ENCODE results near the gene FRMPD3.

Gene FRMPD3

DNA sequence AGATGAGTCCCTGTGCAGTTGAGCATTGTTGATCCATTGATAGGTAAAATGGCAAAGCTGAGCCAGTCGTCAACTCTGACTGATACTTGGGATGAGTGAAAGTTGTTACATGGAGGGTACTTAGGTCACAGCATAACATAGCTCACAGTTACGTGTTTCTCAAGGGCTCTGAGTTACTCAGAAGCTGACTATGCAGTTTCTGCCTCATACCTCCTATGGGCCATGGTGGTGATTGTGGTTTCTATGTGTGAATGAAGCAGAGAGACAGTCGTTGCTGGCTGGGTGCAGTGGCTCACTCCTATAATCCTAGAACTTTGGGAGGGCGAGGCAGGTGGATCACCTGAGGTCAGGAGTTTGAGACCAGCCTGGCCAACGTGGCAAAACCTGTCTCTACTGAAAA is 30.8 kb downstream of the FRMPD3 start:
- DNase-seq (ENCODE audit: low read depth in 2 of 2): no peak

DNA sequence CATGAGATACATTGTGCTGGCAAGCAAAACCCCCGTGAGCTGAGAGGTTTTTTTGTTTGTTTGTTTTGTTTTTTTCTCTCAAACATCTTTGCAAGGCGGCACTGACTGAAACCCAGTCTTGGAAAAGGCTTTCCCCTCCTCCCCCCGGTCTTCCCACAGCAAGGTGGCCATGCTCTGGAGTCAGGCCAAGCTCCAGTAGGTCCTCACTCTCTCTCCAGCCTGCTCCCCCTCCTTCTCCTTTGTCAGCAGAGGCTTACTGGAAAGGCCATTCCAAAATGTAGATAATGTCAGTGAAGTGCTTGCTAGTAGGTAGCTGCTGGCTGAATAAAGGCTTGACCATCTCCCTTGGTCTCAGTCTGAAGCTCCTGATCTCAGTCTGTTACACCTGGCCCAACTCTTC is 32.6 kb downstream of the FRMPD3 start:
- no peak for DNase-seq (ENCODE audit: low read depth in 2 of 2)

DNA sequence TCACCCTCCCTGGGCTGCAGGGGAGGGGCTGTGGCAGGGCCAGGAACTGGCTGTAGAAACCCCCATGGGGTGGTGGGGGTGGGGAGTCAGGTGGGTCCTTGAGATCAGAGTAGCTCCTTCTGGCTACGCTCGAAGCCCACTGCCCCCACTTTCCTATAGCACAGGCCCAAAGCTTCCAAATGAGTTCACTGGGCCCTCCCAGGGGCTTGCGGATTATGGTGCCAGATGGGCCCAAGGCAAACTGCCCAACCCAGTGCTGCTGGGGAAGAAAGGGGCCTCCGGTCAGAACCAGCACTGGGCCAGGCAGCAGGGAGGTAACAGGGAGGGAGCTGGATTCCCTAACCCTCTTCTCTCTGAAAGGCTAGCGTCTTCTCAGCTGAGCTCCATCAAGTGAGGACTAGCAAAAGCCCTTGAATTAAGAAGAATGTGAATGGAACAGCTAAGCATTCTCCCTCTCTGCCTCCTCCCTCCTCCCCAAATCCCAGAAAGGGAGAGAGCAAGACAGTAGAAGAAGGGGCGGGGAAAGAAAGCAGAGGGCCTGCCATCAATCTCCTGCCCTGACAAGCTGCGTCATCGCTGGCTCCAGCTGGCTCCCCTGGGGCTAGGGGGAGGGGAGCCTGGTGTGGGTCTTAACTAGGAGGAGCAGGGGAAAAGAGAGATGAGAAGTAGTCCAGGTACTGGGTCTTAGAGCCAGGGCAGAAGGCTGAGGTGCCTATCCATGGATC is 34.7 kb downstream of the FRMPD3 start:
- DNase-seq (ENCODE audit: low read depth in 2 of 2): peak; percentile 3 to 7

DNA sequence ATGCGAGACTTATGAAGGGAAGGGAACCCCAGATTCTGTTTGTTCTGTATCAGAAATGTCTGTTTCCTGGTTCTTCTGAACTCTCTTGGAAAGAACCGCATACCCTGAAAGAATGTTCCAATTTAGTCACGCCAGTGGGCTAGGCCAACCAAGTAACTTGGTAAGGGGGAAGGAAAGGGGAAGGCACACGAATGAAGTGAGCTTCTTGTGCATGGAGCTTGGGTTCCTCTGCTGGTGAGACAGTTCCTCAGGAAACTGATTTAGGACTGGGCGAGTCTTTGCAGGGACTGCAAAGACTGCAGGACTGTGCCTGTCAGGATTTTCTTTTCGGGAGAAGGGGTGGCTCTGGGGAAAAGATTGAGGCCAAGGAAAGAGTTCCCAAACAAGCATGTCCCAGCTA is 35.6 kb downstream of the FRMPD3 start:
- DNase-seq (ENCODE audit: low read depth in 2 of 2): no peak

DNA sequence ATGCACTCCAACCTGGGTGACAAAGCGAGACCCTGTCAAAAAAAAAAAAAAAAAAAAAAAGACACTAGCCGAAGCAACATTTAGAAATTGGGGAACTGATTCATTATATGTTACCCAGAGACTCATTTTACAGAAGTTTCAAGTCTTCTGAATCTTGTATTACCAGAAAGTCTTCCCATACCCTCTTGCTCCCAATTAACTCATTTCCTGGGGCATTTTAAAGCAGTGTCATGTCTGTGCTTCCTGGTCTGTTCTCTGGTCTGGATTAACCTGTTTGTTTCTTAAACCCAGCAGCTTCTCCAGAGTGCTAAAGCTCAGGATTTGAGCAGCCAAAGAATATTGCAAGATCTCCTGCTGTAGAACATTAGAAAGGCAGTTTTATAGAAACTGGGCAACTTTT is 43.7 kb downstream of the FRMPD3 start:
- no peak for DNase-seq (ENCODE audit: low read depth in 2 of 2)

DNA sequence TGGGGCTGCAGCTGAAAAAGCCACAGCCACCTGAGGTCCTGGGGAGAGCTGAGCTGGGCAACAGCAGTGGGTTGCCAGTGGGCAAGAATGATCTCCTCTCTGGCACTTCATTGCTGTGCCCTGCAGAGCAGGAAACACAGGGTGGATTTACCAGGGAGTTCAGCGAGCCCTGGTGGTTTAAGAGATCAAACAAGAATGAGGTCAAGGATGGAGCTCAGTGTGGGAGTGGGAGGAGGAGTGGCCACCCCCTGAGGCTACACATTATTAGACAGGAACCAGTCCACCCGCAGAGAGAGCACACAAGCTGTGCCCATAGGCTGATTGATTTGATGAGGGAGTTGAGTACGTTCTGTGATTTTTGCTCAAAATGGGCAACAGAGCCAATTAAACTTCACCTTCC is 47.3 kb downstream of the FRMPD3 start:
- DNase-seq (ENCODE audit: low read depth in 2 of 2): no peak
